C4-2B (cell line): ENCODE measurements around the gene SH3GL3.

Experiments used
- ZFX ChIP-seq: fragments of 450-650 bp; IDR thresholded peaks from 2 replicates; pipeline ENCODE4 v1.6.1; 2017
- TF ChIP-seq, protein P1 (sequence below): fragments of 450-650 bp; conservative IDR thresholded peaks from 2 replicates; pipeline ENCODE4 v1.5.1; 2017; ENCODE audit warnings: mild to moderate bottlenecking

DNA sequence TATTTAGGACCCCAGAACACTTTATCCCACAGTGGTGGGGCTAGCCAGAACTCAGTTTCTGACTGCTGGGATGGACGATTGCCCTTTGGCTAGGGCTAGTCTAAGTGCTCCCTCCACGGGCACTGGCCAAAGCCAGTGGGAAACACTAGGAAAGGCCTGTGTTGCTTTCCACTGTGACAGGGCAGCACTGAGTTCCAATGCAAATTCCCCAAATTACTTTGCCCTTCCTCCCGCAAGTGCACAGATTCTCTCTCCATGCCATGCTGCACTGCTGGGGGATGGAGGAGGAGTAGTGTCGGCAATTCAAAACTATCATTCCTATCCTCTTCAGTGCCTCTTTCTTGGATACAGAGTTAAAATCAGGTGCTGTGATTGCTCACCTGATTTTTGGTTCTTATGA lies 100.0 kb downstream of the SH3GL3 start:
- TF ChIP-seq, protein P1, sequence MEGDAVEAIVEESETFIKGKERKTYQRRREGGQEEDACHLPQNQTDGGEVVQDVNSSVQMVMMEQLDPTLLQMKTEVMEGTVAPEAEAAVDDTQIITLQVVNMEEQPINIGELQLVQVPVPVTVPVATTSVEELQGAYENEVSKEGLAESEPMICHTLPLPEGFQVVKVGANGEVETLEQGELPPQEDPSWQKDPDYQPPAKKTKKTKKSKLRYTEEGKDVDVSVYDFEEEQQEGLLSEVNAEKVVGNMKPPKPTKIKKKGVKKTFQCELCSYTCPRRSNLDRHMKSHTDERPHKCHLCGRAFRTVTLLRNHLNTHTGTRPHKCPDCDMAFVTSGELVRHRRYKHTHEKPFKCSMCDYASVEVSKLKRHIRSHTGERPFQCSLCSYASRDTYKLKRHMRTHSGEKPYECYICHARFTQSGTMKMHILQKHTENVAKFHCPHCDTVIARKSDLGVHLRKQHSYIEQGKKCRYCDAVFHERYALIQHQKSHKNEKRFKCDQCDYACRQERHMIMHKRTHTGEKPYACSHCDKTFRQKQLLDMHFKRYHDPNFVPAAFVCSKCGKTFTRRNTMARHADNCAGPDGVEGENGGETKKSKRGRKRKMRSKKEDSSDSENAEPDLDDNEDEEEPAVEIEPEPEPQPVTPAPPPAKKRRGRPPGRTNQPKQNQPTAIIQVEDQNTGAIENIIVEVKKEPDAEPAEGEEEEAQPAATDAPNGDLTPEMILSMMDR, result no peak
- TF ChIP-seq ZFX, result no peak
